CD14-positive monocyte (primary cell): ENCODE measurements around the gene FUT8. TPM values are rescaled to one million over a fixed set of nuclear protein-coding genes. Genes with fewer than 3 reads are reported as not detected.
"Not testable (repeated sequence)": the region's sequence is repeated elsewhere in the genome, so short reads cannot be mapped to it uniquely, and the experiment has no call there.

Experiments used
- DNase-seq, 3 donors: peaks; one replicate each; pipeline ENCODE4 v3.0.0-alpha.2; 2011 to 2022
- H2AFZ ChIP-seq: 2 replicates; pipeline ENCODE4 v1.6.0; 2012; ENCODE audit warnings: mild to moderate bottlenecking, low read depth, low read length, inconsistent platforms; ENCODE audit not compliant: insufficient read depth, poor library complexity, severe bottlenecking
- H3K27ac ChIP-seq, 2 donors: 1 replicate in 1 of 2; 2 replicates in 1 of 2; pipeline ENCODE4 v1.5.1; 2012 to 2013; ENCODE audit warnings: low read length in 2 of 2, control low read depth in 1 of 2, inconsistent platforms in 1 of 2, low read depth in 1 of 2, mild to moderate bottlenecking in 1 of 2
- H3K27me3 ChIP-seq, 2 donors: one replicate each; pipeline versions ENCODE4 v1.6.0 to v1.6.1; 2011 to 2013; ENCODE audit warnings: low read length in 2 of 2; ENCODE audit not compliant: control insufficient read depth in 2 of 2, insufficient read depth in 2 of 2
- H3K36me3 ChIP-seq, 2 donors: replicated peaks in 1 of 2; 1 replicate in 1 of 2; 2 replicates in 1 of 2; pipeline versions ENCODE4 v1.5.1 to v1.6.1; 2012 to 2013; ENCODE audit warnings: low read length in 2 of 2, control low read depth in 1 of 2, inconsistent platforms in 1 of 2, mild to moderate bottlenecking in 1 of 2; ENCODE audit not compliant: insufficient read depth in 2 of 2, control insufficient read depth in 1 of 2
- H3K4me1 ChIP-seq, 2 donors: 1 replicate in 1 of 2; 2 replicates in 1 of 2; pipeline versions ENCODE4 v1.5.1 to v1.6.1; 2012 to 2013; ENCODE audit warnings: low read length in 2 of 2, control low read depth in 1 of 2, inconsistent platforms in 1 of 2, mild to moderate bottlenecking in 1 of 2, moderate library complexity in 1 of 2; ENCODE audit not compliant: insufficient read depth in 2 of 2, control insufficient read depth in 1 of 2
- H3K4me2 ChIP-seq: replicated peaks from 2 replicates; pipeline ENCODE3; 2012; ENCODE audit warnings: low read length, moderate library complexity, mild to moderate bottlenecking; ENCODE audit not compliant: poor library complexity, severe bottlenecking; ENCODE audit errors: extremely low read depth
- H3K4me3 ChIP-seq, 3 experiments: fragments of 200-600 bp in 1 of 3; sonication (generic) in 1 of 3; replicated peaks in 1 of 3; 1 replicate in 2 of 3; 2 replicates in 1 of 3; pipeline ENCODE4 v1.5.1; 2011 to 2013; ENCODE audit warnings: low read length in 3 of 3, mild to moderate bottlenecking in 3 of 3, control low read depth in 2 of 3, low read depth in 2 of 3, inconsistent platforms in 1 of 3, moderate library complexity in 1 of 3
- H3K79me2 ChIP-seq: 2 replicates; pipeline ENCODE4 v1.6.0; 2012; ENCODE audit warnings: mild to moderate bottlenecking, control low read depth, inconsistent platforms, low read length, moderate library complexity; ENCODE audit not compliant: insufficient read depth
- H3K9ac ChIP-seq: 2 replicates; pipeline ENCODE4 v1.6.0; 2017; ENCODE audit warnings: low read length, mild to moderate bottlenecking; ENCODE audit not compliant: insufficient read depth, poor library complexity, severe bottlenecking
- H3K9me3 ChIP-seq, 2 donors: replicated peaks in 1 of 2; 1 replicate in 1 of 2; 2 replicates in 1 of 2; pipeline versions ENCODE4 v1.5.1 to v1.6.1; 2012 to 2013; ENCODE audit warnings: low read length in 2 of 2, control low read depth in 1 of 2; ENCODE audit not compliant: control insufficient read depth in 1 of 2, insufficient read depth in 1 of 2
- H4K20me1 ChIP-seq: 2 replicates; pipeline ENCODE4 v1.6.0; 2012; ENCODE audit warnings: mild to moderate bottlenecking, low read length, control low read depth, moderate library complexity; ENCODE audit not compliant: insufficient read depth
- H3K27ac Mint-ChIP-seq, 7 donors: one replicate each; pipeline ENCODE4 v1.8.0; 2020; ENCODE audit warnings: mild to moderate bottlenecking in 7 of 7, mixed read lengths in 7 of 7, moderate library complexity in 6 of 7, inconsistent platforms in 2 of 7
- H3K27me3 Mint-ChIP-seq, 3 donors: one replicate each; pipeline ENCODE4 v1.8.0; 2021 to 2022; ENCODE audit warnings: low read depth in 3 of 3, mild to moderate bottlenecking in 3 of 3, mixed read lengths in 3 of 3, moderate library complexity in 3 of 3, inconsistent platforms in 1 of 3
- H3K36me3 Mint-ChIP-seq, 2 donors: one replicate each; pipeline ENCODE4 v1.8.0; 2020; ENCODE audit warnings: mixed read lengths in 2 of 2, inconsistent platforms in 1 of 2, mild to moderate bottlenecking in 1 of 2
- H3K4me1 Mint-ChIP-seq: one replicate; pipeline ENCODE4 v1.8.0; 2020; ENCODE audit warnings: mild to moderate bottlenecking, mixed read lengths
- H3K4me3 Mint-ChIP-seq, 2 donors: one replicate each; pipeline ENCODE4 v1.8.0; 2020; ENCODE audit warnings: mild to moderate bottlenecking in 2 of 2, mixed read lengths in 2 of 2, moderate library complexity in 1 of 2
- H3K9me3 Mint-ChIP-seq, 7 donors: one replicate each; pipeline ENCODE4 v1.8.0; 2020 to 2022; ENCODE audit warnings: mixed read lengths in 7 of 7, mild to moderate bottlenecking in 6 of 7, moderate library complexity in 6 of 7, inconsistent platforms in 2 of 7
- CTCF ChIP-seq: fragments of 200-600 bp; IDR thresholded peaks from one replicate; pipeline ENCODE4 v1.8.0; 2022; ENCODE audit warnings: antibody characterized with exemption, mild to moderate bottlenecking
- WGBS: methylation state at CpG from one replicate; pipeline ENCODE4 v1.1.5; 2013; ENCODE audit warnings: missing lambda C conversion rate; ENCODE audit not compliant: insufficient coverage; 5-methylcytosine and 5-hydroxymethylcytosine counted together
- intact Hi-C, 2 donors: fragments of 100-400 bp; cut with micrococcal nuclease; formaldehyde crosslinking; loops; one replicate each; pipeline versions ENCODE4 v1.15.0 to v1.15.1; 2023
- polyA plus RNA-seq, 3 donors: library from polyadenylated mRNA; depleted of rRNA in 1 of 3; unstranded in 2 of 3; stranded (reverse) in 1 of 3; fragments of 300-500 nt in 2 of 3; fragments of >200 nt in 1 of 3; fragmentation: Illumina TruSeq in 2 of 3; gene quantifications; 1 replicate in 2 of 3; 2 replicates in 1 of 3; pipeline ENCODE4 v1.2.3, GENCODE V29; 2012 to 2021

FUT8 gene
- polyA plus RNA-seq, 3 donors, result 1.6 to 5.1 (median 5.0) TPM

GRCh38 chr14:65465584-65465983 is 53.1 kb downstream of the FUT8 start:
- Histone ChIP-seq H3K4me1 (no peaks in the 10 kb centered on the region), H3K4me2 (no peak overlapping the region), H3K79me2 (no peaks in the 10 kb centered on the region), H3K4me3 (no peak overlapping the region), H3K9me3 (no peaks in the 10 kb centered on the region), H3K27ac (no peak overlapping the region), H3K9ac (no peak overlapping the region), H3K27me3 (no peaks in the 10 kb centered on the region), H2AFZ (no peak overlapping the region), H4K20me1 (no peaks in the 10 kb centered on the region), H3K36me3 (no peaks in the 10 kb centered on the region)
- peaks cover 14% of the 10 kb centered on the region for H3K4me1 Mint-ChIP-seq
- peaks cover 0 to 2% (median 0%) of the 10 kb centered on the region in 7 donors for H3K9me3 Mint-ChIP-seq
- H3K27me3 Mint-ChIP-seq, result peaks cover 0 to 2% (median 0%) of the 10 kb centered on the region in 3 donors
- peaks cover 3 to 5% of the 10 kb centered on the region in 2 donors for H3K36me3 Mint-ChIP-seq
- intact Hi-C loops, result no loop called here
- H3K27ac Mint-ChIP-seq, result no peak overlapping the region
- no peak for DNase-seq
- H3K4me3 Mint-ChIP-seq, result no peak overlapping the region
- no CpG with 5 or more reads among the region's 1 CpG for WGBS
- no peak for TF ChIP-seq CTCF

GRCh38 chr14:65467926-65468325 is 55.4 kb downstream of the FUT8 start:
- WGBS, result 100% methylated on average over 7 of the region's 8 CpGs
- H3K4me2 ChIP-seq, H3K9ac ChIP-seq, H3K36me3 Mint-ChIP-seq, H3K36me3 ChIP-seq, H3K4me3 ChIP-seq, intact Hi-C loops, H4K20me1 ChIP-seq, H3K4me1 ChIP-seq, H2AFZ ChIP-seq, H3K27ac ChIP-seq, H3K27me3 ChIP-seq, H3K79me2 ChIP-seq, H3K9me3 Mint-ChIP-seq, H3K27me3 Mint-ChIP-seq, H3K27ac Mint-ChIP-seq, H3K4me1 Mint-ChIP-seq, H3K4me3 Mint-ChIP-seq, DNase-seq, H3K9me3 ChIP-seq: not testable (repeated sequence)
